ENCODE measurements around the gene HAPLN3. TPM values are rescaled to one million over a fixed set of nuclear protein-coding genes. Genes with fewer than 3 reads are reported as not detected.

HAPLN3 gene
- total and polyA plus RNA-seq, 2 of the 4 experiments (the other 2 are of a cell fraction): 5.9 to 28.6 TPM

DNA sequence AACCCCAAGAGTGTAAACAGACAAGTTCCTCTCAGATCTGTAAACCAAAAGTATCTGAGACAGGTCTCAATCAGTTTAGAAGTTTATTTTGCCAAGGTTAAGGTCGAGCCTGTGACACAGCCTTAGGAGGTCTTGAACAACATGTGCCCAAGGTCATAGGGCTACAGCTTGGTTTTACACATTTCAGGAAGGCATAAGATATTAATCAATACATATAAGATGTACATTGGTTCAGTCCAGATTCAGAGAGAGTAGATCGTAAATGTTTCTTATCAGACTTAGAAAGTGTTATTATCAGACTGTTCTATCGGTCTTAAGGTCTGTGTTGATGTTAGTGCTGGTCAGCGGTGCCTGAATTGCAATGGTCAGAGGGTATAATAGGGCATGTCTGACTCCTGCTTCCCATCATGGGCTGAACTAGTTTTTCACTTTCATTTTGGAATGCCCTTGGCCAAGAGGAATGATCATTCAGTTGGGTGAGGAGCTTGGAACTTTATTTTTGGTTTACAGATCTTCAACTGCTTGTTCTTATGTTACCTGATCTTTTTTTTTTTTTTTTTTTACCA lies 44.8 kb upstream of the HAPLN3 start:
- 0 out of 4 replicates have a peak overlapping the region, but pooled peaks of 1 of the 2 experiments have one; percentile 66 for H4K8ac ChIP-seq (ENCODE audit: low read depth in 2 of 2, low read length in 2 of 2)
- no peaks in the 10 kb centered on the region for H3K36me3 ChIP-seq (ENCODE audit: control insufficient read depth, insufficient read depth, low read length)
- no peak overlapping the region for H2BK15ac ChIP-seq (ENCODE audit: low read depth, low read length)
- no peak overlapping the region for H4K91ac ChIP-seq (ENCODE audit: insufficient read depth, low read depth, low read length)
- in situ Hi-C loops (cut with MboI; ENCODE audit: low sequenced_read_pairs) (no loop called here), dilution Hi-C loops (cut with HindIII; ENCODE audit: low sequenced_read_pairs, unreplicated experiment) (no loop called here), intact Hi-C loops (cut with micrococcal nuclease) (no loop called here)
- no peak overlapping the region for H2AK5ac ChIP-seq (ENCODE audit: low read depth, low read length)
- no peak for TF ChIP-seq SMC3 (IDR thresholded peaks at IDR 0.05; ENCODE audit: low read depth, low read length)
- no peak for TF ChIP-seq CHD1 (IDR thresholded peaks at IDR 0.05; ENCODE audit: low read depth, low read length)
- no peak for TF ChIP-seq MAFK (IDR thresholded peaks at IDR 0.05; ENCODE audit: low read depth, low read length)
- TF ChIP-seq MXI1 (IDR thresholded peaks at IDR 0.05; ENCODE audit: borderline replicate concordance, low read depth, low read length): no peak
- TF ChIP-seq, protein P1, sequence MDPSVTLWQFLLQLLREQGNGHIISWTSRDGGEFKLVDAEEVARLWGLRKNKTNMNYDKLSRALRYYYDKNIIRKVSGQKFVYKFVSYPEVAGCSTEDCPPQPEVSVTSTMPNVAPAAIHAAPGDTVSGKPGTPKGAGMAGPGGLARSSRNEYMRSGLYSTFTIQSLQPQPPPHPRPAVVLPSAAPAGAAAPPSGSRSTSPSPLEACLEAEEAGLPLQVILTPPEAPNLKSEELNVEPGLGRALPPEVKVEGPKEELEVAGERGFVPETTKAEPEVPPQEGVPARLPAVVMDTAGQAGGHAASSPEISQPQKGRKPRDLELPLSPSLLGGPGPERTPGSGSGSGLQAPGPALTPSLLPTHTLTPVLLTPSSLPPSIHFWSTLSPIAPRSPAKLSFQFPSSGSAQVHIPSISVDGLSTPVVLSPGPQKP (IDR thresholded peaks at IDR 0.05; ENCODE audit: borderline replicate concordance, low read depth, low read length): no peak
- TF ChIP-seq, protein P2, sequence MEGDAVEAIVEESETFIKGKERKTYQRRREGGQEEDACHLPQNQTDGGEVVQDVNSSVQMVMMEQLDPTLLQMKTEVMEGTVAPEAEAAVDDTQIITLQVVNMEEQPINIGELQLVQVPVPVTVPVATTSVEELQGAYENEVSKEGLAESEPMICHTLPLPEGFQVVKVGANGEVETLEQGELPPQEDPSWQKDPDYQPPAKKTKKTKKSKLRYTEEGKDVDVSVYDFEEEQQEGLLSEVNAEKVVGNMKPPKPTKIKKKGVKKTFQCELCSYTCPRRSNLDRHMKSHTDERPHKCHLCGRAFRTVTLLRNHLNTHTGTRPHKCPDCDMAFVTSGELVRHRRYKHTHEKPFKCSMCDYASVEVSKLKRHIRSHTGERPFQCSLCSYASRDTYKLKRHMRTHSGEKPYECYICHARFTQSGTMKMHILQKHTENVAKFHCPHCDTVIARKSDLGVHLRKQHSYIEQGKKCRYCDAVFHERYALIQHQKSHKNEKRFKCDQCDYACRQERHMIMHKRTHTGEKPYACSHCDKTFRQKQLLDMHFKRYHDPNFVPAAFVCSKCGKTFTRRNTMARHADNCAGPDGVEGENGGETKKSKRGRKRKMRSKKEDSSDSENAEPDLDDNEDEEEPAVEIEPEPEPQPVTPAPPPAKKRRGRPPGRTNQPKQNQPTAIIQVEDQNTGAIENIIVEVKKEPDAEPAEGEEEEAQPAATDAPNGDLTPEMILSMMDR (conservative IDR thresholded peaks at IDR 0.05; ENCODE audit: low read depth, low read length): no peak
- no peak for TF ChIP-seq RCOR1 (IDR thresholded peaks at IDR 0.05; ENCODE audit: insufficient replicate concordance, low read length)
- TF ChIP-seq POLR2A (IDR thresholded peaks at IDR 0.05; ENCODE audit: low read depth, low read length): no peak
- TF ChIP-seq NFE2L2 (IDR thresholded peaks at IDR 0.05; ENCODE audit: low read depth, low read length): no peak
- TF ChIP-seq MAZ (IDR thresholded peaks at IDR 0.05; ENCODE audit: borderline replicate concordance, low read depth, low read length): no peak
- no peak for TF ChIP-seq CEBPB (IDR thresholded peaks at IDR 0.05; ENCODE audit: low read depth, low read length)
- TF ChIP-seq RAD21 (IDR thresholded peaks at IDR 0.05; ENCODE audit: low read length): no peak
- TF ChIP-seq, protein P3, sequence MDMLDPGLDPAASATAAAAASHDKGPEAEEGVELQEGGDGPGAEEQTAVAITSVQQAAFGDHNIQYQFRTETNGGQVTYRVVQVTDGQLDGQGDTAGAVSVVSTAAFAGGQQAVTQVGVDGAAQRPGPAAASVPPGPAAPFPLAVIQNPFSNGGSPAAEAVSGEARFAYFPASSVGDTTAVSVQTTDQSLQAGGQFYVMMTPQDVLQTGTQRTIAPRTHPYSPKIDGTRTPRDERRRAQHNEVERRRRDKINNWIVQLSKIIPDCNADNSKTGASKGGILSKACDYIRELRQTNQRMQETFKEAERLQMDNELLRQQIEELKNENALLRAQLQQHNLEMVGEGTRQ (IDR thresholded peaks at IDR 0.05; ENCODE audit: low read depth, low read length): no peak
- TF ChIP-seq RFX5 (IDR thresholded peaks at IDR 0.05; ENCODE audit: low read depth, low read length): no peak
- no peak for TF ChIP-seq BHLHE40 (IDR thresholded peaks at IDR 0.05; ENCODE audit: low read depth, low read length)
- H3K79me1 ChIP-seq (ENCODE audit: low read depth in 1 of 2, low read length in 2 of 2): no peaks in the 10 kb centered on the region
- H3K27ac ChIP-seq (ENCODE audit: insufficient read depth, low read length): no peak overlapping the region
- H3K9ac ChIP-seq (ENCODE audit: low read depth, low read length): no peak overlapping the region
- no TSS peak for BruUV-seq (replicated peaks)
- no peaks in the 10 kb centered on the region for H3K9me3 ChIP-seq (ENCODE audit: control insufficient read depth, insufficient read depth, low read length)
- ChIA-PET CTCF (interaction anchor here (0.6 to 1.8 kb wide), 2 partner anchors 35 to 47 kb away, joined by 4 to 6 read pairs; no protein-coding TSS in a partner anchor), POLR2A (ENCODE audit: unreplicated experiment) (interaction anchor here (0.6 kb wide), 1 partner anchor 10 kb away, joined by 5 read pairs; no protein-coding TSS in a partner anchor)
- 83% methylated on average over 2 of the region's 4 CpGs; no CpG with 5 or more reads in 1 of the 2 experiments for WGBS, 2 experiments (ENCODE audit: extremely low coverage in 2 of 2, insufficient read length in 1 of 2)
- H3K18ac ChIP-seq (ENCODE audit: low read depth, low read length): no peak overlapping the region
- H4K20me1 ChIP-seq (ENCODE audit: insufficient read depth, low read length): no peaks in the 10 kb centered on the region
- DNase-seq: no peak
- no peak overlapping the region for H3K23ac ChIP-seq (ENCODE audit: low read depth, low read length)
- H2AK9ac ChIP-seq (replicated peaks; ENCODE audit: low read depth, low read length, poor library complexity): no peak overlapping the region
- H2BK120ac ChIP-seq (ENCODE audit: low read depth, low read length): no peak overlapping the region
- peak overlapping the region; percentile 13; the same call in 1 of the 2 replicates for H3K4me2 ChIP-seq (ENCODE audit: low read depth, low read length)
- H3K56ac ChIP-seq (ENCODE audit: extremely low read depth, insufficient read depth, low read length): no peak overlapping the region
- no peak overlapping the region for H2AFZ ChIP-seq (replicated peaks; ENCODE audit: low read length, poor library complexity)
- H3K9me1 ChIP-seq (ENCODE audit: insufficient read depth, low read length): no peaks in the 10 kb centered on the region; the same call in 1 of the 2 replicates
- H2BK5ac ChIP-seq (ENCODE audit: low read depth, low read length, poor library complexity, severe bottlenecking): no peak overlapping the region
- H3K27me3 ChIP-seq (ENCODE audit: control insufficient read depth, insufficient read depth, low read length): no peaks in the 10 kb centered on the region
- H3K4me3 ChIP-seq (ENCODE audit: insufficient read depth, low read depth, low read length): no peak overlapping the region
- peak; percentile 40; the same call in 1 of the 2 replicates for ATAC-seq (ENCODE audit: low read depth)
- H2BK20ac ChIP-seq (ENCODE audit: low read depth, low read length): no peak overlapping the region
- no peak overlapping the region for H4K5ac ChIP-seq (ENCODE audit: low read depth, low read length)
- no peak overlapping the region for H3K4ac ChIP-seq (ENCODE audit: low read depth, low read length)
- no peak overlapping the region for H3K14ac ChIP-seq (replicated peaks; ENCODE audit: low read depth, low read length)
- peaks cover 6% of the 10 kb centered on the region; the same call in 1 of the 2 replicates for H3K4me1 ChIP-seq (ENCODE audit: control insufficient read depth, insufficient read depth, low read length)

Data from IMR-90 (cell line).